ENCODE measurements around the gene HLA-A. TPM values are rescaled to one million over a fixed set of nuclear protein-coding genes. Genes with fewer than 3 reads are reported as not detected.

HLA-A gene
- total RNA-seq, 1 donor from 2014 or later = 60.2 TPM

DNA sequence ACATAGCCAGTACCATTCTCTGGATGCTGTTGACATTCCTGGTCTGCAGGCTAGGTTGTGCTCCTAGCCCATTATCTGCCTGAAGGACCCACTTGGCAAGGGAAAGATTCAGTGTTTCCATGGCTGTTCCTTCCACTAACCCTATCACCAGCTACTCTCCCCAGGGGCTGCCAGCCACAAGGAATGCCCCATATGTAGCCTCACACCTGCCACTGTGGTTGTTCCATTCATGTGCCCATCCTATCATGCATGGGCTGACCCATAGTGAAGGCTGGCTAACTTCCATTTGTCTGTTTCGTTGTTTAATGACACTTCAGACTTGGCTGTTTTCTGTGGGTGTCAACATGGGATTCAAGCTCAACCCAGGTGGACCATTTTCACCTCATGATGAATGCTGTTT, 25.6 kb upstream of the HLA-A start:
- peaks cover 5% of the 10 kb centered on the region for H3K36me3 Mint-ChIP-seq (ENCODE audit: unreplicated experiment)
- peaks cover 3% of the 10 kb centered on the region for H3K4me1 Mint-ChIP-seq (ENCODE audit: low read depth, unreplicated experiment)
- no peak for TF ChIP-seq CTCF (IDR thresholded peaks at IDR 0.05; ENCODE audit: partially characterized antibody, unreplicated experiment)
- no peak for DNase-seq
- H3K9me3 Mint-ChIP-seq (ENCODE audit: unreplicated experiment) = peaks cover 8% of the 10 kb centered on the region
- no peak overlapping the region for H3K4me3 Mint-ChIP-seq (ENCODE audit: unreplicated experiment)
- peaks cover 10% of the 10 kb centered on the region for H3K27me3 Mint-ChIP-seq (ENCODE audit: unreplicated experiment)
- H3K27ac Mint-ChIP-seq (ENCODE audit: unreplicated experiment) = no peak overlapping the region

GRCh38 chr6:29917857-29918256, 24.5 kb upstream of the HLA-A start:
- no peak for DNase-seq
- TF ChIP-seq CTCF (IDR thresholded peaks at IDR 0.05; ENCODE audit: partially characterized antibody, unreplicated experiment) = no peak
- H3K27ac Mint-ChIP-seq (ENCODE audit: unreplicated experiment) = no peak overlapping the region
- peaks cover 6% of the 10 kb centered on the region for H3K27me3 Mint-ChIP-seq (ENCODE audit: unreplicated experiment)
- peaks cover 4% of the 10 kb centered on the region for H3K9me3 Mint-ChIP-seq (ENCODE audit: unreplicated experiment)
- H3K36me3 Mint-ChIP-seq (ENCODE audit: unreplicated experiment) = peaks cover 5% of the 10 kb centered on the region
- no peak overlapping the region for H3K4me3 Mint-ChIP-seq (ENCODE audit: unreplicated experiment)
- peaks cover 10% of the 10 kb centered on the region for H3K4me1 Mint-ChIP-seq (ENCODE audit: low read depth, unreplicated experiment)

- H3K4me3 Mint-ChIP-seq (ENCODE audit: unreplicated experiment) = no peak overlapping the region
These were observed 22.6 kb upstream of the HLA-A start for GRCh38 chr6:29919506-29920445.

DNA sequence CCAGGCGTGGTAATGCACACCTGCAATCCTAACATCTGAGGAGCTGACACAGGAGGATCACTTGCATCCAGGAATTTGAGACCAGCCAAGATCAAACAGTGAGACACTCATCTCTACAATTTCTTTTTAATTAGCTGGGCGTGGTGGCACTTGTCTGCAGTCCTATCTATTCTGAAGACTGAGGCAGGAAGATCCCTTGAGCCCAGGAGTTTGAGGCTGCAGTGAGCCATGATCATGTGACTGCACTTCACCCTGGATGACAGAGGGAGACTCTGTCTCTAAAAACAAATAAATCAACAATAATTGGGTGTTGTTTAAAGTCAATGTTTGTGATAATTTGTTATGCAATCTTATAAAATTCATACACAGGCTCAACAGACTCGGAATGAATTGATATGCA, 18.0 kb upstream of the HLA-A start:
- TF ChIP-seq CTCF (IDR thresholded peaks at IDR 0.05; ENCODE audit: partially characterized antibody, unreplicated experiment) = no peak
- H3K4me1 Mint-ChIP-seq (ENCODE audit: low read depth, unreplicated experiment) = peaks cover 10% of the 10 kb centered on the region
- no peak for DNase-seq
- H3K4me3 Mint-ChIP-seq (ENCODE audit: unreplicated experiment) = no peak overlapping the region
- H3K9me3 Mint-ChIP-seq (ENCODE audit: unreplicated experiment) = peaks cover 2% of the 10 kb centered on the region
- no peaks in the 10 kb centered on the region for H3K36me3 Mint-ChIP-seq (ENCODE audit: unreplicated experiment)
- no peak overlapping the region for H3K27ac Mint-ChIP-seq (ENCODE audit: unreplicated experiment)
- peaks cover 7% of the 10 kb centered on the region for H3K27me3 Mint-ChIP-seq (ENCODE audit: unreplicated experiment)

More at GRCh38 chr6:29919506-29920445, 22.6 kb upstream of the HLA-A start:
- Mint-ChIP-seq H3K36me3 (ENCODE audit: unreplicated experiment) (no peaks in the 10 kb centered on the region), H3K4me1 (ENCODE audit: low read depth, unreplicated experiment) (peaks cover 8% of the 10 kb centered on the region), H3K27ac (ENCODE audit: unreplicated experiment) (no peak overlapping the region), H3K9me3 (ENCODE audit: unreplicated experiment) (peaks cover 2% of the 10 kb centered on the region), H3K27me3 (ENCODE audit: unreplicated experiment) (peaks cover 7% of the 10 kb centered on the region)
- TF ChIP-seq CTCF (IDR thresholded peaks at IDR 0.05; ENCODE audit: partially characterized antibody, unreplicated experiment) = no peak
- DNase-seq = no peak

- Mint-ChIP-seq H3K27me3 (ENCODE audit: unreplicated experiment) (peaks cover 9% of the 10 kb centered on the region), H3K36me3 (ENCODE audit: unreplicated experiment) (no peaks in the 10 kb centered on the region), H3K4me1 (ENCODE audit: low read depth, unreplicated experiment) (peaks cover 10% of the 10 kb centered on the region), H3K27ac (ENCODE audit: unreplicated experiment) (peak overlapping the region; percentile 44), H3K9me3 (ENCODE audit: unreplicated experiment) (peaks cover 2% of the 10 kb centered on the region), H3K4me3 (ENCODE audit: unreplicated experiment) (no peak overlapping the region)
- no peak for DNase-seq
- no peak for TF ChIP-seq CTCF (IDR thresholded peaks at IDR 0.05; ENCODE audit: partially characterized antibody, unreplicated experiment)
These were observed 17.6 kb upstream of the HLA-A start for GRCh38 chr6:29924731-29925130.
